ENCODE results near the gene ELSPBP1. TPM values are rescaled to one million over a fixed set of nuclear protein-coding genes. Genes with fewer than 3 reads are reported as not detected.

The ELSPBP1 gene
- total and polyA plus RNA-seq, 7 donors = not detected

DNA sequence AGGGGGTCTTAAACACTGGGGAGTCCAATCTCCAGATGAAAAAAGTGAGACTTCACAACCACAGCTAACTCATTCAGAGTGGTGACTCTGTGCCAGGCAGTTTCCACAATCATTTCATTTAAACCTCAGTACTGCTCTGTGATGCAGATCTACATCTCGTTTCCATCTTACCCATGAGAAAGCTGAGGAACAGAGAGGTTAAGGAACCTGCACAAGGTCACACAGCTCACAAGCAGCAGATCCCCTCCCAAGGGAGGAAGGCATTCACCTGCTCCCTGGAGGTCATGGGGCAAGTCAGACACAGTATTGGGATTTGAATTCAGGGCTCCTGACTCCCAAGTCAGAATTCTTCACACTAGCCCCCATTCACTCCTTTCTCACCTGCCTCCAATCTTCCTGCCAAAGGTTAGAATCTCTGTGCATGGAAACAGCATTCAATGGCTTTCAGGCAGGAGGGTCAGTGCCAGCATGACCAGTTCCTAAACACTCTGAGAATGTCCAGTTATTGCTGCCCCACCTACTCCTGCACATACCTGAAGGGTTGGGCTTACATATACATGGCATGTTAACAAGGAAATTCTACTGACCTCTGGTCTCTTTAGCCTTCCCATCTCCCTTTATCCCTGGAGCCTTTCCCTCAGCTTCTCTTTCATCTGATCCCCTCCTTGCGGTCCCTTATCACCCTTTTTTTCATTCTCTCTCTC is 47.6 kb downstream of the ELSPBP1 start:
- peaks cover 0 to 8% (median 0%) of the 10 kb centered on the region in 3 donors for H3K27me3 ChIP-seq
- H3K4me3 ChIP-seq = no peak overlapping the region
- no peak overlapping the region for H3K27ac ChIP-seq
- H3K9me3 ChIP-seq = peaks cover 0 to under 1% (median 0%) of the 10 kb centered on the region in 4 donors
- TF ChIP-seq POLR2A (IDR thresholded peaks at IDR 0.05) = no peak
- H3K4me1 ChIP-seq = no peaks in the 10 kb centered on the region
- no peak for DNase-seq
- intact Hi-C loops (cut with DNase I) = no loop called here
- no peaks in the 10 kb centered on the region for H3K36me3 ChIP-seq
- 23 to 55% methylated on average over 2 of the region's 2 CpGs for WGBS, 2 donors

GRCh38 chr19:48043675-48044258 is 49.3 kb downstream of the ELSPBP1 start, which contains the start of gene CABP5:
Gene CABP5 (minus strand): TSS chr19:48044079. CDS start chr19:48043922, 157 bp downstream.
- DNase-seq = no peak
- no peaks in the 10 kb centered on the region for H3K4me1 ChIP-seq
- H3K27ac ChIP-seq = no peak within 1 kb of the TSS
- H3K4me3 ChIP-seq = no peak within 1 kb of the TSS
- peaks cover 0 to 5% (median 0%) of the 10 kb centered on the region in 4 donors for H3K36me3 ChIP-seq
- no peaks in the 10 kb centered on the region for H3K9me3 ChIP-seq
- intact Hi-C loops (cut with DNase I) = no loop called here
- peaks cover 0 to 8% (median 0%) of the 10 kb centered on the region in 3 donors for H3K27me3 ChIP-seq
- TF ChIP-seq POLR2A (IDR thresholded peaks at IDR 0.05) = no peak
- TF ChIP-seq EP300 (IDR thresholded peaks at IDR 0.05) = no peak
- TF ChIP-seq, protein P1, sequence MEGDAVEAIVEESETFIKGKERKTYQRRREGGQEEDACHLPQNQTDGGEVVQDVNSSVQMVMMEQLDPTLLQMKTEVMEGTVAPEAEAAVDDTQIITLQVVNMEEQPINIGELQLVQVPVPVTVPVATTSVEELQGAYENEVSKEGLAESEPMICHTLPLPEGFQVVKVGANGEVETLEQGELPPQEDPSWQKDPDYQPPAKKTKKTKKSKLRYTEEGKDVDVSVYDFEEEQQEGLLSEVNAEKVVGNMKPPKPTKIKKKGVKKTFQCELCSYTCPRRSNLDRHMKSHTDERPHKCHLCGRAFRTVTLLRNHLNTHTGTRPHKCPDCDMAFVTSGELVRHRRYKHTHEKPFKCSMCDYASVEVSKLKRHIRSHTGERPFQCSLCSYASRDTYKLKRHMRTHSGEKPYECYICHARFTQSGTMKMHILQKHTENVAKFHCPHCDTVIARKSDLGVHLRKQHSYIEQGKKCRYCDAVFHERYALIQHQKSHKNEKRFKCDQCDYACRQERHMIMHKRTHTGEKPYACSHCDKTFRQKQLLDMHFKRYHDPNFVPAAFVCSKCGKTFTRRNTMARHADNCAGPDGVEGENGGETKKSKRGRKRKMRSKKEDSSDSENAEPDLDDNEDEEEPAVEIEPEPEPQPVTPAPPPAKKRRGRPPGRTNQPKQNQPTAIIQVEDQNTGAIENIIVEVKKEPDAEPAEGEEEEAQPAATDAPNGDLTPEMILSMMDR (IDR thresholded peaks at IDR 0.05) = no peak
- no peak for TF ChIP-seq POLR2AphosphoS5 (IDR thresholded peaks at IDR 0.05)
- WGBS, 2 donors = 79 to 80% methylated on average over 10 of the region's 10 CpGs

DNA sequence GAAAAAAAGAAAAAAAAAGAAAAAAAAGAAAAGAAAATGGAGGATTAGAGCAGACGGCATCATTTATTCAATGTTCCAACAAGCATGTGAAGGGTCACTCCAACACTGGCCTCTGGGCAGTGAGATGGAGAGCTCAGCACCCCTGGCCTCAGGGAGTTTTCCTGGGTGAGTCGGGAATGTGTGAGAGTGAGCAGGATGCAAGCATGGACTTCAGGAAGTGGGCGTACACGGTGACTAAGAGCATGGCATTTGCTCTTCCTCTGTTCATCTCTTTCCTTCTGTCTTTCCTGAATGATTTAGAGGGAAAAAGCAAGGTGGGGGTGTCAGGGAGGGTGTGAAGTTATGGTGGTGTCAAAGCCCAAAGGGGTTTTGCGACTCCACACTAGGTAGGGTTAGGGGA is 50.1 kb downstream of the ELSPBP1 start:
- Histone ChIP-seq H3K9me3 (no peaks in the 10 kb centered on the region), H3K4me3 (no peak overlapping the region), H3K36me3 (peaks cover 0 to 5% (median 0%) of the 10 kb centered on the region in 4 donors), H3K27ac (no peak overlapping the region), H3K4me1 (no peaks in the 10 kb centered on the region), H3K27me3 (peaks cover 0 to 8% (median 0%) of the 10 kb centered on the region in 3 donors)
- TF ChIP-seq POLR2AphosphoS5 (IDR thresholded peaks at IDR 0.05) (no peak), POLR2A (IDR thresholded peaks at IDR 0.05) (no peak), EP300 (IDR thresholded peaks at IDR 0.05) (no peak)
- TF ChIP-seq, protein P1 (IDR thresholded peaks at IDR 0.05) = no peak
- intact Hi-C loops (cut with DNase I) = no loop called here
- DNase-seq = no peak
- WGBS, 2 donors = 81 to 88% methylated on average over 5 of the region's 5 CpGs

- intact Hi-C loops (cut with DNase I) = no loop called here
- no peak for DNase-seq
- no peaks in the 10 kb centered on the region for H3K9me3 ChIP-seq
- WGBS, 2 donors = 80 to 83% methylated on average over 10 of the region's 10 CpGs
- peaks cover 0 to 16% (median 0%) of the 10 kb centered on the region in 4 donors for H3K36me3 ChIP-seq
- H3K4me1 ChIP-seq = no peaks in the 10 kb centered on the region
- H3K27ac ChIP-seq = no peak overlapping the region
- no peak for TF ChIP-seq POLR2A (IDR thresholded peaks at IDR 0.05)
- no peak for TF ChIP-seq POLR2AphosphoS5 (IDR thresholded peaks at IDR 0.05)
- no peak for TF ChIP-seq EP300 (IDR thresholded peaks at IDR 0.05)
- TF ChIP-seq, protein P1 (IDR thresholded peaks at IDR 0.05) = no peak
- no peaks in the 10 kb centered on the region for H3K27me3 ChIP-seq
- H3K4me3 ChIP-seq = no peak overlapping the region
Measured at GRCh38 chr19:48051335-48052033, 57.1 kb downstream of the ELSPBP1 start.

DNA sequence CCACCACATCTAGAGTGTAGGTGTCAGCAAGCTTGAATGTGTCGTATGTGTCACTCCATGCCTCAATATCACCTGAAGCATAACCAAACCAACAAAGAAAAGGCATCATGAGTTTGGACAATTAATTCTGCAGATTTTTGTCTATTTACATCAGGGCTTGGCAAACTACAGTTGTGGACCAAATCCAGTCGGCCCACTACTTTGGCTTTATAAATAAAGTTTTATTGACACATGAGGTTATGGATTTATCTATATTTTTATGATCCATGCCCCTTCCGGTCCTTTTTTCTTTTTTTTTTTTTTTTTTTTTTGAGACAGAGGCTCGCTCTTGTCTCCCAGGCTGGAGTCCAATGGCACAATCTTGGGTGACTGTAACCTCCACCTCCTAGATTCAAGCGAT is 58.6 kb downstream of the ELSPBP1 start:
- DNase-seq = no peak
- no peaks in the 10 kb centered on the region for H3K4me1 ChIP-seq
- H3K36me3 ChIP-seq = peaks cover 0 to 11% (median 0%) of the 10 kb centered on the region in 4 donors
- intact Hi-C loops (cut with DNase I) = no loop called here
- H3K9me3 ChIP-seq = no peaks in the 10 kb centered on the region
- 84 to 85% methylated on average over 5 of the region's 5 CpGs for WGBS, 2 donors
- TF ChIP-seq POLR2AphosphoS5 (IDR thresholded peaks at IDR 0.05) (no peak), POLR2A (IDR thresholded peaks at IDR 0.05) (no peak)
- no peak overlapping the region for H3K27ac ChIP-seq
- H3K27me3 ChIP-seq = no peaks in the 10 kb centered on the region
- no peak overlapping the region for H3K4me3 ChIP-seq

Measured in sigmoid colon (tissue), 7 donors.